IPS-20b (cell line): ENCODE data around the gene SAMD3.

ENCODE experiments used
- H3K27ac ChIP-seq: one replicate; pipeline ENCODE4 v1.5.1; 2013; ENCODE audit warnings: low read length
- H3K27me3 ChIP-seq: 2 replicates; pipeline ENCODE4 v1.6.1; 2013; ENCODE audit warnings: mild to moderate bottlenecking, low read length, inconsistent platforms; ENCODE audit not compliant: insufficient read depth
- H3K36me3 ChIP-seq: 2 replicates; pipeline ENCODE4 v1.6.1; 2013; ENCODE audit warnings: low read depth, mild to moderate bottlenecking, inconsistent platforms, low read length, moderate library complexity; ENCODE audit not compliant: insufficient read depth
- H3K4me1 ChIP-seq: 2 replicates; pipeline ENCODE4 v1.6.1; 2013; ENCODE audit warnings: mild to moderate bottlenecking, control low read depth, inconsistent platforms, low read length, moderate library complexity; ENCODE audit not compliant: insufficient read depth
- H3K4me3 ChIP-seq: 2 replicates; pipeline ENCODE4 v1.5.1; 2013; ENCODE audit warnings: mild to moderate bottlenecking, low read length, inconsistent platforms
- H3K9ac ChIP-seq: 2 replicates; pipeline ENCODE4 v1.6.1; 2013; ENCODE audit warnings: low read depth, mild to moderate bottlenecking, inconsistent platforms, low read length, moderate library complexity
- H3K9me3 ChIP-seq: 2 replicates; pipeline ENCODE4 v1.6.1; 2013; ENCODE audit warnings: mild to moderate bottlenecking, low read depth, low read length, inconsistent platforms; ENCODE audit not compliant: insufficient read depth

Gene SAMD3

GRCh38 chr6:130148181-130148580 is 74.6 kb downstream of the SAMD3 start:
- no peaks in the 10 kb centered on the region for H3K27me3 ChIP-seq
- no peak overlapping the region for H3K9ac ChIP-seq
- H3K9me3 ChIP-seq = no peaks in the 10 kb centered on the region
- no peak overlapping the region for H3K27ac ChIP-seq
- H3K4me1 ChIP-seq = 0 out of 2 replicates have a peak, but pooled peaks cover 3% of the 10 kb centered on the region
- H3K4me3 ChIP-seq = no peak overlapping the region
- no peaks in the 10 kb centered on the region for H3K36me3 ChIP-seq

GRCh38 chr6:130147111-130147510 is 75.6 kb downstream of the SAMD3 start:
- no peaks in the 10 kb centered on the region for H3K36me3 ChIP-seq
- no peak overlapping the region for H3K27ac ChIP-seq
- H3K9me3 ChIP-seq = no peaks in the 10 kb centered on the region
- H3K27me3 ChIP-seq = no peaks in the 10 kb centered on the region
- no peak overlapping the region for H3K9ac ChIP-seq
- H3K4me3 ChIP-seq = no peak overlapping the region
- H3K4me1 ChIP-seq = no peaks in the 10 kb centered on the region

GRCh38 chr6:130143709-130144108 is 79.0 kb downstream of the SAMD3 start:
- no peaks in the 10 kb centered on the region for H3K4me1 ChIP-seq
- no peak overlapping the region for H3K9ac ChIP-seq
- no peak overlapping the region for H3K4me3 ChIP-seq
- H3K9me3 ChIP-seq = no peaks in the 10 kb centered on the region
- no peak overlapping the region for H3K27ac ChIP-seq
- no peaks in the 10 kb centered on the region for H3K36me3 ChIP-seq
- H3K27me3 ChIP-seq = no peaks in the 10 kb centered on the region

DNA sequence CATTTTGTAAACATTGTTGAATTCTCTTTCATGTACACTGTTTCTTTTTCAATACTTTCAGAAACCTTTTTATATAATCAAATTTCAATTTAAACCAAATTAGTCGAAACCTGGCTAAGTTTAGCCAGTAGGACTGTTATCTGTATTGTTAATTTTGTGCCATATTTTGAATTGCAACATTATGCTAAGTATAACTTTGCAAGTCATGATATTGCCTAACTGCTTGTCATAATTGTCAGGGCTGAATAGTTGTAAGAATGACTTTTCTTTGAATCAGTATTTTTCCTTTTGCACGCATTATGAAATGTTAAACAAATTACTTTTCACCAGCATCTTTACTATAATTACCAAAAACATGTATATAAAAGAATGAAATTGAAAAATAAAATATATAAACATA is 82.7 kb downstream of the SAMD3 start:
- Histone ChIP-seq H3K27me3 (no peaks in the 10 kb centered on the region), H3K9ac (no peak overlapping the region), H3K27ac (no peak overlapping the region), H3K4me3 (no peak overlapping the region), H3K36me3 (no peaks in the 10 kb centered on the region), H3K4me1 (no peaks in the 10 kb centered on the region), H3K9me3 (no peaks in the 10 kb centered on the region)

- no peaks in the 10 kb centered on the region for H3K27me3 ChIP-seq
- no peaks in the 10 kb centered on the region for H3K36me3 ChIP-seq
- H3K4me3 ChIP-seq = no peak overlapping the region
- H3K9me3 ChIP-seq = no peaks in the 10 kb centered on the region
- H3K9ac ChIP-seq = no peak overlapping the region
- H3K4me1 ChIP-seq = no peaks in the 10 kb centered on the region
- H3K27ac ChIP-seq = no peak overlapping the region
These were observed 83.9 kb downstream of the SAMD3 start for GRCh38 chr6:130138909-130139242.

DNA sequence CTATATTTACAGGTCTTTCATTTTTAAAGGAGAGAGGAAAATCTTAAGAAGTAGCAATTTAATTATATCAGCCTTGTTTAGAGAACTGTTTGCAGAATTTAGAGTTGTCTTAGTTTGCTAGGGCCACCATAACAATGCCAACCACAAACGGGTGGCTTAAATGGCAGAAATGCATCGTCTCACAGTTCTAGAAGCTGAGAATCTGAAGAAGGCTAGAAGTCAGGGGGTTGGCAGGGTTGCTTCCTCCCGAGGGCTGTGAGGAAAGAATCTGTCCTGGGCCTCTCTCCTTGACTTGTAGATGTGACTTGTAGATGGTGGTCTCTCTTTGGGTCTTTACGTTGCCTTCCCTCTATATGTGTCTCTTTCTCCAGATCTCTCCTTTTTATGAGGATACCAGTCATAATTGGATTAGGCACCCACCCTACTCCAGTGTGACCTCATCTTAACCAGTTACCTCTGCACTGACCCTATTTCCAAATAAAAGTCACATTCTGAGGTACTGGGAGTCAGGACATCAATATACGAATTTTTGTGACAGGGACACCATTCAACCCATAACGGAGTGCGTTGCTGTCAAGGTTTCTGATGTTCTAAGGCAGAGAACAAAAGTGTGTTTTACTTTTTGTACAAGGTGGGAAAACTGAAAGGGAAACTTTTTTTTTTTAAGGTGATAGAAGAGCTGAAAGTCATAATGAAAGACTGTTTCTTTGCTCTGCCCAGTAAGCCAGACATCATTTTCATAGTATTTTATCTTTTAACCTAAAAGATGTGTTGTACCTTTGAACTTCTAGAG is 84.4 kb downstream of the SAMD3 start:
- H3K27me3 ChIP-seq = no peaks in the 10 kb centered on the region
- no peak overlapping the region for H3K4me3 ChIP-seq
- H3K9me3 ChIP-seq = no peaks in the 10 kb centered on the region
- H3K9ac ChIP-seq = no peak overlapping the region
- H3K4me1 ChIP-seq = no peaks in the 10 kb centered on the region
- H3K36me3 ChIP-seq = no peaks in the 10 kb centered on the region
- H3K27ac ChIP-seq = no peak overlapping the region

GRCh38 chr6:130136798-130137197 is 86.0 kb downstream of the SAMD3 start:
- Histone ChIP-seq H3K9ac (no peak overlapping the region), H3K4me3 (no peak overlapping the region), H3K36me3 (no peaks in the 10 kb centered on the region), H3K27me3 (no peaks in the 10 kb centered on the region), H3K27ac (no peak overlapping the region), H3K4me1 (no peaks in the 10 kb centered on the region), H3K9me3 (no peaks in the 10 kb centered on the region)

- H3K4me1 ChIP-seq = no peaks in the 10 kb centered on the region
- H3K9me3 ChIP-seq = no peaks in the 10 kb centered on the region
- H3K36me3 ChIP-seq = no peaks in the 10 kb centered on the region
- H3K4me3 ChIP-seq = no peak overlapping the region
- H3K27me3 ChIP-seq = no peaks in the 10 kb centered on the region
- H3K27ac ChIP-seq = no peak overlapping the region
- H3K9ac ChIP-seq = no peak overlapping the region
These were observed 88.2 kb downstream of the SAMD3 start for GRCh38 chr6:130134582-130134981.

DNA sequence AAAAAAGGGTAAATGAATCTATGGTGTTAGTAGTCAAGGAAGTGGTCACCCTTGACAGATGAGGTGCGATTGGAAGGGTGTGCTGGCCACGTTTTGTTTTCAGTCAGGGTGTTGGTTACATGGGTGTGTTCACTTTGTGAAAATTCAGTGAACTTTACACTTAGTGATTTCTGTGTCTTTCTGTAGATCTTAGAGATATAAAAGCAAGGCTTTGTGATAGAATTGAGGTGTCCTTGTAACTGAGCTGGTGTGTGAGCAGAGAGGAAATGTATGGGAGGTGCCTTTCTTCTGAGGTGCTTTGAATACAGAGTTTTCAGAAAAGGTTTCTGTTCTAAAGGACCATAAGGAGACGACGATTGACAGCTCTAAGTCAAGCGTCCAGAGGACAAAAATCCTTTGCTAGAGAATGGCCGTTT is 90.5 kb downstream of the SAMD3 start:
- Histone ChIP-seq H3K9me3 (no peaks in the 10 kb centered on the region), H3K36me3 (no peaks in the 10 kb centered on the region), H3K4me3 (no peak overlapping the region), H3K9ac (no peak overlapping the region), H3K27ac (no peak overlapping the region), H3K4me1 (no peaks in the 10 kb centered on the region), H3K27me3 (no peaks in the 10 kb centered on the region)

DNA sequence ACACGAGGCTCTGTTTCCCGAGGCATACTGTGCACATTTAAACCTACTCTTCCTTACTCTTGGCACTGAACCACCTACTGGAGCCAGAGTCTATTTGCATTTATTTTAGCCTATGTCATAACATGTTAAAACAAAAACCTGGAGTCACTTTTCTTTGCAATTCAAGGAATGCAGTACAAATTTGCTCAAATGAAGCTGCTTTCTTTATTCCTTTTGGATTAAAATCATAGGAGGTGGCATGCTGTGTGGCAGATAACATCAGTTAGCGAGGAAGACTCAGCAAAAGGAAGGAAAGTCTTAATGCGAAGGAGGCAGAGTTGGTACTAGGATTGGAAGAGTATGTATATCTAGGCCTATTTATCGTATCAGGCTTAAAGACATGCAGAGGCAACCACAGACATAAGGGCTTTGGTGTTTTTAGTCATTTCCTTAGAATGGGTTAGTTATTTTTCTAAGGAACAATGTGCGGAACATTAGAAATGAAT is 92.9 kb downstream of the SAMD3 start:
- H3K36me3 ChIP-seq = no peaks in the 10 kb centered on the region

GRCh38 chr6:130128326-130128725 is 94.4 kb downstream of the SAMD3 start:
- H3K27me3 ChIP-seq = no peaks in the 10 kb centered on the region
- H3K4me3 ChIP-seq = no peak overlapping the region
- H3K36me3 ChIP-seq = no peaks in the 10 kb centered on the region
- no peaks in the 10 kb centered on the region for H3K9me3 ChIP-seq
- H3K9ac ChIP-seq = no peak overlapping the region
- H3K4me1 ChIP-seq = no peaks in the 10 kb centered on the region
- no peak overlapping the region for H3K27ac ChIP-seq

More for the DNA sequence above, 92.9 kb downstream of the SAMD3 start:
- Histone ChIP-seq H3K27me3 (no peaks in the 10 kb centered on the region), H3K27ac (no peak overlapping the region), H3K4me3 (no peak overlapping the region), H3K9ac (no peak overlapping the region), H3K9me3 (no peaks in the 10 kb centered on the region), H3K4me1 (no peaks in the 10 kb centered on the region)

GRCh38 chr6:130127195-130127594 is 95.6 kb downstream of the SAMD3 start:
- Histone ChIP-seq H3K27me3 (no peaks in the 10 kb centered on the region), H3K9ac (no peak overlapping the region), H3K4me3 (no peak overlapping the region), H3K9me3 (no peaks in the 10 kb centered on the region), H3K36me3 (no peaks in the 10 kb centered on the region), H3K4me1 (no peaks in the 10 kb centered on the region), H3K27ac (no peak overlapping the region)
